PC-3 (cell line): ENCODE measurements around the gene SLC25A27. TPM values are rescaled to one million over a fixed set of nuclear protein-coding genes. Genes with fewer than 3 reads are reported as not detected.

Experiments
- ATAC-seq: fragments of 200-7000 bp; cut with Tn5 transposase; 2 replicates; pipeline ENCODE4 v1.9.1; 2020; ENCODE audit warnings: mild to moderate bottlenecking, moderate library complexity
- BruUV-seq: library from RNA; stranded (reverse); fragments of 400-500 nt; replicated peaks from 2 replicates; lab custom pipeline; 2021; lab: Mats Ljungman, UMichigan
- CTCF ChIA-PET: fragments of 300-600 bp; sonication (Branson Sonifier 250); formaldehyde crosslinking; loops from one replicate; lab custom pipeline; 2022; ENCODE audit warnings: antibody characterized with exemption; lab: Charles Lee
- POLR2A ChIA-PET: fragments of 300-600 bp; sonication (Branson Sonifier 250); formaldehyde crosslinking; loops from one replicate; lab custom pipeline; 2022; ENCODE audit warnings: antibody characterized with exemption; ENCODE audit not compliant: unreplicated experiment; lab: Charles Lee
- DNase-seq: peaks from one replicate; pipeline ENCODE4 v3.0.0-alpha.2; 2015
- H2AFZ ChIP-seq: fragments of 300-600 bp; sonication (generic); 2 replicates; pipeline ENCODE4 v1.6.0; 2016; ENCODE audit warnings: antibody characterized with exemption, low read length
- H3F3A ChIP-seq: fragments of 300-600 bp; sonication (generic); one replicate; pipeline ENCODE4 v1.6.0; 2017; ENCODE audit warnings: antibody characterized with exemption, low read length, control low read depth, mild to moderate bottlenecking; ENCODE audit not compliant: unreplicated experiment
- H3K27ac ChIP-seq: fragments of 300-600 bp; sonication (generic); 2 replicates; pipeline ENCODE4 v1.5.1; 2016; ENCODE audit warnings: mild to moderate bottlenecking, low read length
- H3K27me3 ChIP-seq: fragments of 300-600 bp; sonication (generic); 2 replicates; pipeline ENCODE4 v1.6.1; 2016; ENCODE audit warnings: low read length, mixed read lengths
- H3K36me3 ChIP-seq: fragments of 300-600 bp; sonication (generic); 2 replicates; pipeline ENCODE4 v1.6.1; 2016; ENCODE audit warnings: low read depth, mixed run types, low read length, mixed read lengths
- H3K4me1 ChIP-seq: fragments of 300-600 bp; sonication (generic); 2 replicates; pipeline ENCODE4 v1.5.1; 2016; ENCODE audit warnings: low read length; ENCODE audit not compliant: insufficient read depth
- H3K4me2 ChIP-seq: fragments of 300-600 bp; sonication (generic); 2 replicates; pipeline ENCODE4 v1.6.0; 2016; ENCODE audit warnings: low read length
- H3K4me3 ChIP-seq: fragments of 300-600 bp; sonication (generic); 2 replicates; pipeline ENCODE4 v1.5.1; 2016; ENCODE audit warnings: mild to moderate bottlenecking, low read length, mixed read lengths
- H3K79me2 ChIP-seq: fragments of 300-600 bp; sonication (generic); 2 replicates; pipeline ENCODE4 v1.6.1; 2017; ENCODE audit warnings: low read length, mixed read lengths
- H3K9ac ChIP-seq: fragments of 300-600 bp; sonication (generic); 2 replicates; pipeline ENCODE4 v1.6.0; 2016; ENCODE audit warnings: mild to moderate bottlenecking, low read length
- H3K9me2 ChIP-seq: fragments of 300-600 bp; sonication (generic); replicated peaks from 2 replicates; pipeline ENCODE4 v1.6.1; 2016; ENCODE audit warnings: mixed run types, low read length, mixed read lengths
- H3K9me3 ChIP-seq: fragments of 300-600 bp; sonication (generic); 2 replicates; pipeline ENCODE4 v1.6.1; 2016; ENCODE audit warnings: low read length, mixed read lengths
- H4K20me1 ChIP-seq: fragments of 300-600 bp; sonication (generic); 2 replicates; pipeline ENCODE4 v1.6.1; 2016; ENCODE audit warnings: low read length, mixed read lengths
- EZH2 ChIP-seq: fragments of 300-600 bp; sonication (generic); IDR thresholded peaks from one replicate; pipeline ENCODE4 v1.6.1; 2017; ENCODE audit warnings: antibody characterized with exemption, mild to moderate bottlenecking, low read length; ENCODE audit not compliant: unreplicated experiment
- EZH2phosphoT487 ChIP-seq: fragments of 300-600 bp; sonication (generic); IDR thresholded peaks from 2 replicates; pipeline ENCODE4 v1.6.1; 2018; ENCODE audit warnings: mild to moderate bottlenecking, antibody characterized with exemption, low read length, borderline replicate concordance
- intact Hi-C: fragments of 100-400 bp; cut with micrococcal nuclease; formaldehyde crosslinking; loops from 2 replicates; pipeline ENCODE4 v1.9.0; 2023
- total RNA-seq: library from RNA; depleted of rRNA; stranded (reverse); fragments of >200 nt; gene quantifications from 2 replicates; pipeline ENCODE4 v1.2.3, GENCODE V29; 2014
- TF ChIP-seq, protein P1 (sequence below): fragments of 300-600 bp; sonication (generic); conservative IDR thresholded peaks from 2 replicates; pipeline ENCODE4 v1.5.1; 2017; ENCODE audit warnings: antibody characterized with exemption, low read depth, mild to moderate bottlenecking, low read length

The SLC25A27 gene
- total RNA-seq, 1 experiment from 2014 or later: 3.8 TPM

DNA sequence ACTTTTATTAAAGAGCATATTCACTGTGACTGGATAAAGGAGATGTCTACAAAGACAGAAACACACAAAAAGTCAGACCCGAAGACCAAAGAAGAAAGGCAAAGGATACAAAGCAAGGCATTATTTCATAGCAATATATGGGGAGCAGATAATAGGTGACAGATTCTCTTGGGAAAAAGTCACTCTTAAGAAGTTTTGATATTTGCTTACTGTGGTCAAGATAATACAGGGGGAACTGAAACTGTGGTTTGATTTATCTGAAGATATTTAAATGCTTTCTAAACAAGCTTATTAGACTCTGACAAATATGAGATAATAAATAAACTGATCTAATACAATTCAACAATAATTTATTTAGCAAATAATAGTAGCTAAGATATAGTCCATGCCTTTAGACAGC, 14.8 kb upstream of the SLC25A27 start:
- Histone ChIP-seq H3K9me3 (no peaks in the 10 kb centered on the region), H3K27ac (no peak overlapping the region), H3K9ac (no peak overlapping the region), H3K4me1 (peaks cover 31% of the 10 kb centered on the region), H3K4me2 (0 out of 2 replicates have a peak overlapping the region, but pooled peaks have one; percentile 3), H3K4me3 (no peak overlapping the region), H4K20me1 (no peaks in the 10 kb centered on the region), H3K36me3 (no peaks in the 10 kb centered on the region), H3K27me3 (no peaks in the 10 kb centered on the region), H3K9me2 (no peaks in the 10 kb centered on the region), H2AFZ (no peak overlapping the region), H3K79me2 (no peaks in the 10 kb centered on the region), H3F3A (no peaks in the 10 kb centered on the region)
- TF ChIP-seq EZH2phosphoT487: no peak
- TF ChIP-seq EZH2: no peak
- TF ChIP-seq, protein P1, sequence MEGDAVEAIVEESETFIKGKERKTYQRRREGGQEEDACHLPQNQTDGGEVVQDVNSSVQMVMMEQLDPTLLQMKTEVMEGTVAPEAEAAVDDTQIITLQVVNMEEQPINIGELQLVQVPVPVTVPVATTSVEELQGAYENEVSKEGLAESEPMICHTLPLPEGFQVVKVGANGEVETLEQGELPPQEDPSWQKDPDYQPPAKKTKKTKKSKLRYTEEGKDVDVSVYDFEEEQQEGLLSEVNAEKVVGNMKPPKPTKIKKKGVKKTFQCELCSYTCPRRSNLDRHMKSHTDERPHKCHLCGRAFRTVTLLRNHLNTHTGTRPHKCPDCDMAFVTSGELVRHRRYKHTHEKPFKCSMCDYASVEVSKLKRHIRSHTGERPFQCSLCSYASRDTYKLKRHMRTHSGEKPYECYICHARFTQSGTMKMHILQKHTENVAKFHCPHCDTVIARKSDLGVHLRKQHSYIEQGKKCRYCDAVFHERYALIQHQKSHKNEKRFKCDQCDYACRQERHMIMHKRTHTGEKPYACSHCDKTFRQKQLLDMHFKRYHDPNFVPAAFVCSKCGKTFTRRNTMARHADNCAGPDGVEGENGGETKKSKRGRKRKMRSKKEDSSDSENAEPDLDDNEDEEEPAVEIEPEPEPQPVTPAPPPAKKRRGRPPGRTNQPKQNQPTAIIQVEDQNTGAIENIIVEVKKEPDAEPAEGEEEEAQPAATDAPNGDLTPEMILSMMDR: no peak
- ATAC-seq (no peak), DNase-seq (no peak)
- ChIA-PET CTCF (no interaction called here), POLR2A (interaction anchor here (0.5 kb wide), 1 partner anchor 47 kb away, joined by 15 read pairs; no protein-coding TSS in a partner anchor)
- BruUV-seq: no TSS peak
- intact Hi-C loops: no loop called here

DNA sequence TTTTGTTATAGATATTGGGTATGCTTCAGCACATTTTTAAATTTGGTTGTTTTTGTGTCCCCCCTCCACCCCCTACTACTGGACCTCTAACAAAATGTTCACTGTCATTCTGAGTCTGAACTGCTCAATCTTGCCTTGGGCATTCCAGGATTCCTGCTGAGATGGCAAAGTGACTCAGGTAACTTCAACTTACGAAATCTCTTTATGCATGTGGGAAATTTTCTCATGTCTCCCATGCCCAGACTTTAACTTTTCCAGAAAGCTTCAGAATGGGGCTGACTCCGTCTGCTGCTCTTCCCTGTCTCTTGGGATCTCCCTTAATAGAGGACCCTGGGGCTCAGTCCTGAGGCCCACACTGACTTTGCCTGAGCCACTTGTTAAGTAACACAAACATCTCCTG, 14.1 kb upstream of the SLC25A27 start:
- Histone ChIP-seq H3K27ac (peak overlapping the region; percentile 38), H3F3A (no peaks in the 10 kb centered on the region), H3K79me2 (no peaks in the 10 kb centered on the region), H3K4me1 (peaks cover 38% of the 10 kb centered on the region), H3K9me3 (no peaks in the 10 kb centered on the region), H3K36me3 (no peaks in the 10 kb centered on the region), H3K9ac (no peak overlapping the region), H3K27me3 (no peaks in the 10 kb centered on the region), H2AFZ (peak overlapping the region; percentile 19; the same call in 1 of the 2 replicates), H4K20me1 (no peaks in the 10 kb centered on the region), H3K4me2 (peak overlapping the region; percentile 18), H3K9me2 (no peaks in the 10 kb centered on the region), H3K4me3 (no peak overlapping the region)
- POLR2A ChIA-PET: no interaction called here
- no TSS peak for BruUV-seq
- intact Hi-C loops: no loop called here
- peak; percentile 77 for DNase-seq
- TF ChIP-seq EZH2phosphoT487 (no peak), EZH2 (no peak)
- TF ChIP-seq, protein P1: no peak
- CTCF ChIA-PET: no interaction called here
- no peak for ATAC-seq

DNA sequence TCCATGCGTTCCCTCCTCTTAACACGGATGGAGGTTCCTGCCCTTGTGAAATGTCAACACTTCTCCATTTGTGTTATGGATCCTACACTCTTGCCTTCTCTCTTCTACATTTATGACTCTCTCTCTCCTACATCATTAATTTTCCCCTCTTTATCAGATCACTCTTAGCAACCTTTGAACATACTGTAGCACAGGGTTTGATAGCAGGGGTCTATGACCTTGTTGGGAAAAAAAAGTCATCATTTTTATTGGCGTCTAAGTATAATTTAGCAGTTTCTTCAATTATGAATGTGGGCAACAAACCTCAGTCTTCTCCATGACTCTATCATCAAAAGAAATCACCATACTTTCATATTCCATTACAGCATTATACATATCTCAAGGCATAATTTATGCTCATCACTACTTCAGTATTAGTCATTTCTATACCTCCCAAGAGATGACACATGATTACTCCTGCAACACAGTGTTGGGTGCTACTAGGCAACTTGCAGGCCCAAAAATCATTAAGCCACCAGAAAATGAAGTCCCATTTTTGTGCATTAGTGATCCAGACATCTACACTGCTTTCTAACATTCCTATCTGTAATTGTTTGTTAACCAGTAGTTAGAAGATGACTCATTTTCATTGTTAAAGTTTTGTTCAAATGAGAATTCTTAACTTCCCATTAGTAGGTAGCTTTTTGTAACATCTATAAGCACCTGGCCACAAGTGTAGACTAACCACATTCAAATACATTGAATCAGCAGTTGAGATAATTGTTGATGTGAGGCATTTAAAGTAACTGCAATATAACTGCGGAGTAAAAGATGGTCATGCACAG, 9.6 kb upstream of the SLC25A27 start:
- intact Hi-C loops: no loop called here
- H3K27ac ChIP-seq: 0 out of 2 replicates have a peak overlapping the region, but pooled peaks have one; percentile 18
- H3F3A ChIP-seq: no peaks in the 10 kb centered on the region
- ChIA-PET CTCF (no interaction called here), POLR2A (no interaction called here)
- DNase-seq: peak; percentile 79
- no peaks in the 10 kb centered on the region for H3K79me2 ChIP-seq
- H3K27me3 ChIP-seq: no peaks in the 10 kb centered on the region
- H3K9me3 ChIP-seq: no peaks in the 10 kb centered on the region
- H3K4me1 ChIP-seq: peaks cover 32% of the 10 kb centered on the region
- H4K20me1 ChIP-seq: no peaks in the 10 kb centered on the region
- H3K9me2 ChIP-seq: no peaks in the 10 kb centered on the region
- TF ChIP-seq EZH2 (no peak), EZH2phosphoT487 (no peak)
- TF ChIP-seq, protein P1: no peak
- no peaks in the 10 kb centered on the region for H3K36me3 ChIP-seq
- no peak overlapping the region for H3K9ac ChIP-seq
- ATAC-seq: peak; percentile 83
- H3K4me3 ChIP-seq: no peak overlapping the region
- BruUV-seq: no TSS peak
- no peak overlapping the region for H2AFZ ChIP-seq
- H3K4me2 ChIP-seq: peak overlapping the region; percentile 32; the same call in 1 of the 2 replicates
